Measurements from ENCODE around the gene URM1. TPM values are rescaled to one million over a fixed set of nuclear protein-coding genes. Genes with fewer than 3 reads are reported as not detected.

URM1 gene
- total RNA-seq, 2 experiments from 2014 or later, result 60.7 to 63.4 TPM

DNA sequence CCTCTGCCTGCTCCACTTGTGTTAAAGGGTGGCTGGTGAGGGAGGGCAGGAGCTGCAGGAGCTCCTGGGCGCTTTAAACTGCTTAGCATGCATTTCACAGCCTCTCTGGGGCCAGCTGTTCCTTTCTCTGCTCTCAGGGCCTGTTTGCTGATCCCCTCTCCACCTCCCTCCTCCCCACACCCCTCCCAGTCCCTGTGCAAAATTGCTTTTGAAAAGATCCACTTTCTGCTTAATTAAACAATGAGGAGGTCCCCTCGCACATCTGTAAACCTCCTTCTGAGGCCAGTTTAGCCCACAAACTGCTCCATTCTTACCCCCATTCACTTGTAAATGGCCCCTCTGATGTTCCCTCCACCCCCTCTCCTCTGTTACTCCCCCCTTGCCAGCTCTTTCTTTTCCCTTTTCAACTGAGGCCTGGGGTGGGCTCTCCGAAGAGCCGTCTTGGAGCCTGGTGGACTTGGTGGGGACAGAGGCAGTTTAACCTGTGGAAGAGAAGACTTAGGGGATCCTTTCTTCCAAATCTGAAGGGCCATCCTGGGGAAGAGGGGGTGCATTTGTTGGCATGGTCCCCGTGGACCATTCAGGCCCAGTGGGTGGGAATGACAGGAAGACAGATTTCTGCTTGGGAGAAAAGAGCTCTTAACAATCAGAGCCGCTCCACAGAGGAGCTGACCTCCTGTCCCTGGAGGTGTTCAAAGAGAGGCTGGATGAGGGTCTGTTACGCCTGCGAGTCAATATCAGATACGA is 12.0 kb downstream of the URM1 start:
- ATAC-seq (ENCODE audit: low read depth), result no peak
- Mint-ChIP-seq H3K27me3 (no peaks in the 10 kb centered on the region), H3K4me1 (peaks cover 3% of the 10 kb centered on the region), H3K4me3 (no peak overlapping the region), H3K36me3 (peaks cover 4% of the 10 kb centered on the region), H3K27ac (no peak overlapping the region), H3K9me3 (no peaks in the 10 kb centered on the region)
- DNase-seq, result no peak
- POLR2A ChIA-PET, result interaction anchor here (1.1 kb wide), 1 partner anchor 222 kb away, joined by 3 read pairs; no protein-coding TSS in a partner anchor

GRCh38 chr9:128383791-128384190 is 12.6 kb downstream of the URM1 start:
- Mint-ChIP-seq H3K27ac (no peak overlapping the region), H3K9me3 (no peaks in the 10 kb centered on the region), H3K4me3 (no peak overlapping the region), H3K27me3 (no peaks in the 10 kb centered on the region), H3K36me3 (peaks cover 4% of the 10 kb centered on the region), H3K4me1 (peaks cover 3% of the 10 kb centered on the region)
- ATAC-seq (ENCODE audit: low read depth), result no peak
- POLR2A ChIA-PET, result interaction anchor here (1.1 kb wide), 1 partner anchor 223 kb away, joined by 3 read pairs; no protein-coding TSS in a partner anchor
- no peak for DNase-seq

- Mint-ChIP-seq H3K27ac (no peak overlapping the region), H3K4me1 (peaks cover 3% of the 10 kb centered on the region), H3K27me3 (no peaks in the 10 kb centered on the region), H3K9me3 (no peaks in the 10 kb centered on the region), H3K4me3 (no peak overlapping the region), H3K36me3 (peaks cover 1% of the 10 kb centered on the region)
- POLR2A ChIA-PET, result interaction anchor here (0.6 to 1.3 kb wide), 3 partner anchors 12 to 432 kb away, joined by 3 read pairs; partner anchors contain the start of gene URM1
- DNase-seq (no peak), ATAC-seq (ENCODE audit: low read depth) (no peak)
These were observed 13.8 kb downstream of the URM1 start for GRCh38 chr9:128384801-128385495.

GRCh38 chr9:128385496-128386460 is 14.6 kb downstream of the URM1 start:
- DNase-seq (no peak), ATAC-seq (ENCODE audit: low read depth) (no peak)
- Mint-ChIP-seq H3K27me3 (no peaks in the 10 kb centered on the region), H3K4me1 (peaks cover 3% of the 10 kb centered on the region), H3K36me3 (peaks cover 1% of the 10 kb centered on the region), H3K27ac (no peak overlapping the region), H3K9me3 (no peaks in the 10 kb centered on the region), H3K4me3 (no peak overlapping the region)
- POLR2A ChIA-PET, result interaction anchor here (1.3 kb wide), 1 partner anchor 14 kb away, joined by 3 read pairs; the partner anchor contains the start of gene URM1

DNA sequence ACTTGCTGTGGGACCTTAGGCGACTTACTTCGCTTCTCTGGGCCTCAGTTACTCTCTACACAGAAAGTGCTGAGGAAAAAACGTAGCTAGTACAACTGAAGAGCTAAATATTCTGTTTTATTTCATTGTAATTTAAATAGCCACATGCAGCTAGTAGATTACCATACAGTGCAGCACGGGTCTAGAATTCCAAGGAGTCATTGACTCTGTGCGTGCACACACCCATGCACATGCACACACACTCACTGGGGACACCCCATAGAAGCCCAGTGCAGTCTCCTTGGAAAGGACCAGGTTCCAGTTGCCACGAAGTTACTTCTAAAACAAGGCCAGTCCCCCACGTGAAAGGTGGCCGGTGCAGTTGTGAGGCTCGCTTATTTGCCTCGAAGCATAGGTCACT is 17.0 kb downstream of the URM1 start:
- H3K27ac Mint-ChIP-seq, result no peak overlapping the region
- H3K4me1 Mint-ChIP-seq, result peaks cover 3% of the 10 kb centered on the region
- no peaks in the 10 kb centered on the region for H3K27me3 Mint-ChIP-seq
- H3K4me3 Mint-ChIP-seq, result no peak overlapping the region
- H3K36me3 Mint-ChIP-seq, result no peaks in the 10 kb centered on the region
- H3K9me3 Mint-ChIP-seq, result no peaks in the 10 kb centered on the region
- DNase-seq (no peak), ATAC-seq (ENCODE audit: low read depth) (no peak)
- POLR2A ChIA-PET, result no interaction called here

GRCh38 chr9:128389395-128390149 is 18.4 kb downstream of the URM1 start:
- Mint-ChIP-seq H3K36me3 (no peaks in the 10 kb centered on the region), H3K9me3 (no peaks in the 10 kb centered on the region), H3K27me3 (no peaks in the 10 kb centered on the region), H3K27ac (no peak overlapping the region), H3K4me1 (no peaks in the 10 kb centered on the region), H3K4me3 (no peak overlapping the region)
- POLR2A ChIA-PET, result no interaction called here
- ATAC-seq (ENCODE audit: low read depth) (no peak), DNase-seq (no peak)

- no peaks in the 10 kb centered on the region for H3K4me1 Mint-ChIP-seq
- ATAC-seq (ENCODE audit: low read depth) (no peak), DNase-seq (no peak)
- POLR2A ChIA-PET, result no interaction called here
- H3K9me3 Mint-ChIP-seq, result no peaks in the 10 kb centered on the region
- H3K4me3 Mint-ChIP-seq, result no peak overlapping the region
- no peak overlapping the region for H3K27ac Mint-ChIP-seq
- H3K27me3 Mint-ChIP-seq, result no peaks in the 10 kb centered on the region
- H3K36me3 Mint-ChIP-seq, result no peaks in the 10 kb centered on the region
These were observed 19.1 kb downstream of the URM1 start for GRCh38 chr9:128390150-128390812.

GRCh38 chr9:128390813-128391711 is 19.9 kb downstream of the URM1 start:
- H3K36me3 Mint-ChIP-seq, result no peaks in the 10 kb centered on the region
- POLR2A ChIA-PET, result interaction anchor here (0.6 kb wide), 1 partner anchor 22 kb away, joined by 8 read pairs; no protein-coding TSS in a partner anchor

DNA sequence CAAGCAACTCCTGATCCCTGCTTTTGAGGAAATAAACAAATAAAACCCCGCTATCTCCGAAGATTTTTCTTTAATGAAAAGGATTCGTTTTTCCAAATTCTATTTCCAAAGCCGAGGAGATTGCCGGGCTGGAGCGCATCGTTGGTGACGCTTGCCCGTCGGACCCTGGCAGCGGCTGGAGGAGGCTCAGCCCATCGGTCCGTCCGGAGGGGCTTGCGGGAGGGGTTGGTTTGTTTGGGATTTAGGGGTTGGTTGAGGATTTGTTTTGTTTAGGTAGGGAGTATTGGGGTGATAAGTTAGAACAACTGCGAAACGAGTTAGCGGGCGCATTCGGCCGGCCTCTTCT is 20.8 kb downstream of the URM1 start:
- Mint-ChIP-seq H3K4me1 (peaks cover 2% of the 10 kb centered on the region), H3K27me3 (peaks cover 10% of the 10 kb centered on the region), H3K36me3 (no peaks in the 10 kb centered on the region), H3K4me3 (no peak overlapping the region), H3K27ac (no peak overlapping the region), H3K9me3 (no peaks in the 10 kb centered on the region)
- DNase-seq (no peak), ATAC-seq (ENCODE audit: low read depth) (no peak)
- POLR2A ChIA-PET, result interaction anchor here (0.6 kb wide), 1 partner anchor 21 kb away, joined by 8 read pairs; no protein-coding TSS in a partner anchor

More at GRCh38 chr9:128390813-128391711, 19.9 kb downstream of the URM1 start:
- DNase-seq (no peak), ATAC-seq (ENCODE audit: low read depth) (no peak)
- no peaks in the 10 kb centered on the region for H3K4me1 Mint-ChIP-seq
- no peak overlapping the region for H3K27ac Mint-ChIP-seq
- H3K4me3 Mint-ChIP-seq, result no peak overlapping the region
- H3K27me3 Mint-ChIP-seq, result peaks cover 3% of the 10 kb centered on the region
- H3K9me3 Mint-ChIP-seq, result no peaks in the 10 kb centered on the region

DNA sequence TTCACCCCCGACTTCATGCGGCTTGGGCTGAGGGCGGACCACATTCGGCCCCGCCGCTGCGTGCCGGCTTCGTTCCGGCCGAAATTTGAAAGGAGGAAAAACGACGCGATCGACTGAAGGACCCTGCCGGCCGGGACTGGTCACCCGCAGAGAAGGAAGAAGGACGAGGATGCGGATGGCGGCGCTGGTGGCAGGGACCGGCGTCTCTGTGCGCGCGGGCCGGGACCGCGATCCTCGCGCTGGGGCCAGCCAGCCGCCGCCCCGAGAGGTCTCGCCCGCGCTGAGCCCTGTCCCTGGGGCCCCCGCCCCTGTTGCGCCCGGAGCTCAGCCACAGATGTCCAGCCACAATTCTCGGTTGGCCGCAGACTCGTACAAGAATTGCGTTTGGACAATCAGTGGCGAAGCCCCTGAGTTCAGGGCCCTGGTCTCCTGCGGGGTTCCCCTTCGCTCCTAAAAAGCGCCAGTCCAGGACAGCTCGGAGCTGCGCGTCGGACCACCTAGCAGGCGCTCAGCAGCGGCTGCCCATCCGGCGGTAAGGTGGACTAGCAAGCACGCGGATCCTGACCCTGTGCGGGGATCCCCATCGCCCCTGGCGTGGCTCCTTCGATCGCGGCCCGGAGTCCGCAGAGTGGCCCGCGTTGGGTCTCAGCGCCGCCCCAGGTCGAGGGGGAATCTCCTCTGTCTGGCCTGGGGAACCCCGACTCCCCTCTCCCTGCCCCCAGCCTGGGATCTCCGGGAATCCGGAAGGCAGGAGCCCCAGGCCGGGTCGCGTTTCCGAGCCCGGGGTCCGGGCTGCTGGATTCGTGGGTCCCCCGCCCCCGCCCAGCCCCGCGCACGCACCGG is 21.3 kb downstream of the URM1 start:
- H3K27me3 Mint-ChIP-seq, result peaks cover 16% of the 10 kb centered on the region
- H3K4me1 Mint-ChIP-seq, result peaks cover 3% of the 10 kb centered on the region
- DNase-seq, result no peak
- no peak overlapping the region for H3K4me3 Mint-ChIP-seq
- H3K27ac Mint-ChIP-seq, result no peak overlapping the region
- ATAC-seq (ENCODE audit: low read depth), result no peak
- H3K36me3 Mint-ChIP-seq, result no peaks in the 10 kb centered on the region
- no peaks in the 10 kb centered on the region for H3K9me3 Mint-ChIP-seq
- POLR2A ChIA-PET, result no interaction called here
